Tibial artery (tissue), 4 donors: ENCODE data around the gene KDM3A.

Source experiments
- DNase-seq, 2 donors: peaks; one replicate each; pipeline ENCODE4 v3.0.0-alpha.2; 2019
- H3K27ac ChIP-seq, 2 donors: fragments of 200-600 bp; sonication (generic) in 1 of 2; 1 replicate in 1 of 2; 2 replicates in 1 of 2; pipeline ENCODE4 v1.5.1; 2018 to 2019; ENCODE audit warnings: mild to moderate bottlenecking in 1 of 2
- H3K27me3 ChIP-seq, 2 donors: fragments of 200-600 bp; sonication (generic) in 1 of 2; one replicate each; pipeline versions ENCODE4 v1.5.1 to v1.6.0; 2016 to 2019
- H3K36me3 ChIP-seq, 3 donors: fragments of 200-600 bp; sonication (generic) in 2 of 3; one replicate each; pipeline ENCODE4 v1.5.1; 2016 to 2019; ENCODE audit warnings: mild to moderate bottlenecking in 2 of 3
- H3K4me1 ChIP-seq, 4 donors: fragments of 200-600 bp; sonication (generic) in 2 of 4; 1 replicate in 3 of 4; 2 replicates in 1 of 4; pipeline ENCODE4 v1.5.1; 2016 to 2019
- H3K4me3 ChIP-seq, 2 donors: fragments of 200-600 bp; sonication (generic) in 1 of 2; 1 replicate in 1 of 2; 2 replicates in 1 of 2; pipeline ENCODE4 v1.5.1; 2018 to 2019; ENCODE audit warnings: mild to moderate bottlenecking in 2 of 2
- H3K9me3 ChIP-seq, 3 donors: fragments of 200-600 bp; sonication (generic) in 1 of 3; one replicate each; pipeline ENCODE4 v1.5.1; 2016 to 2019
- intact Hi-C: fragments of 100-400 bp; cut with DNase I; formaldehyde crosslinking; loops from one replicate; pipeline ENCODE4 v1.15.0; 2023; ENCODE audit warnings: low total_unique reads
- TF ChIP-seq, protein P1 (sequence below), 2 experiments: fragments of 200-600 bp in 1 of 2; fragments of 450-650 bp in 1 of 2; IDR thresholded peaks; one replicate each; pipeline ENCODE4 v1.5.1; 2017 to 2019; ENCODE audit warnings: antibody characterized with exemption in 2 of 2, mild to moderate bottlenecking in 1 of 2, moderate library complexity in 1 of 2

KDM3A gene

DNA sequence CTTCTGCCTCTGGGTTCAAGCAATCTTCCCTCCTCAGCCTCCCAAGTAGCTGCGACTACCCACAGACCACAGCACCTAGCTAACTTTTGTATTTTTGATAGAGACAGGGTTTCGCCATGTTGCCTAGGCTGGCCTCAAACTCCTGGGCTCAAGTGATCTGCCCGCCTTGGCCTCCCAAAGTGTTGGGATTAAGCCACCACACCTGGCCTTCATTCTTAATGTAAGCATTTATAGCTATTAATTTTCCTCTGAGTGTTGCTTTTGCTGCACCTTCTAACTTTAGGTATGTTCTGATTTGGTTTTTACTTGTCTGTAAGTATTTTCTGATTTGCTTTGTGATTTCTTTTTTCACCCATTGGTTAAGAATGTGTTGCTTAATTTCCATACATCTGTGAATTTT is 92.4 kb downstream of the KDM3A start:
- TF ChIP-seq, protein P1, sequence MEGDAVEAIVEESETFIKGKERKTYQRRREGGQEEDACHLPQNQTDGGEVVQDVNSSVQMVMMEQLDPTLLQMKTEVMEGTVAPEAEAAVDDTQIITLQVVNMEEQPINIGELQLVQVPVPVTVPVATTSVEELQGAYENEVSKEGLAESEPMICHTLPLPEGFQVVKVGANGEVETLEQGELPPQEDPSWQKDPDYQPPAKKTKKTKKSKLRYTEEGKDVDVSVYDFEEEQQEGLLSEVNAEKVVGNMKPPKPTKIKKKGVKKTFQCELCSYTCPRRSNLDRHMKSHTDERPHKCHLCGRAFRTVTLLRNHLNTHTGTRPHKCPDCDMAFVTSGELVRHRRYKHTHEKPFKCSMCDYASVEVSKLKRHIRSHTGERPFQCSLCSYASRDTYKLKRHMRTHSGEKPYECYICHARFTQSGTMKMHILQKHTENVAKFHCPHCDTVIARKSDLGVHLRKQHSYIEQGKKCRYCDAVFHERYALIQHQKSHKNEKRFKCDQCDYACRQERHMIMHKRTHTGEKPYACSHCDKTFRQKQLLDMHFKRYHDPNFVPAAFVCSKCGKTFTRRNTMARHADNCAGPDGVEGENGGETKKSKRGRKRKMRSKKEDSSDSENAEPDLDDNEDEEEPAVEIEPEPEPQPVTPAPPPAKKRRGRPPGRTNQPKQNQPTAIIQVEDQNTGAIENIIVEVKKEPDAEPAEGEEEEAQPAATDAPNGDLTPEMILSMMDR (IDR thresholded peaks at IDR 0.05) = no peak
- no peaks in the 10 kb centered on the region for H3K4me1 ChIP-seq
- H3K4me3 ChIP-seq = no peak overlapping the region
- peaks cover 0 to 2% (median 0%) of the 10 kb centered on the region in 3 donors for H3K36me3 ChIP-seq
- H3K9me3 ChIP-seq = peaks cover 0 to 3% (median 0%) of the 10 kb centered on the region in 3 donors
- no peaks in the 10 kb centered on the region for H3K27me3 ChIP-seq
- intact Hi-C loops = no loop called here
- H3K27ac ChIP-seq = no peak overlapping the region
- DNase-seq = no peak

DNA sequence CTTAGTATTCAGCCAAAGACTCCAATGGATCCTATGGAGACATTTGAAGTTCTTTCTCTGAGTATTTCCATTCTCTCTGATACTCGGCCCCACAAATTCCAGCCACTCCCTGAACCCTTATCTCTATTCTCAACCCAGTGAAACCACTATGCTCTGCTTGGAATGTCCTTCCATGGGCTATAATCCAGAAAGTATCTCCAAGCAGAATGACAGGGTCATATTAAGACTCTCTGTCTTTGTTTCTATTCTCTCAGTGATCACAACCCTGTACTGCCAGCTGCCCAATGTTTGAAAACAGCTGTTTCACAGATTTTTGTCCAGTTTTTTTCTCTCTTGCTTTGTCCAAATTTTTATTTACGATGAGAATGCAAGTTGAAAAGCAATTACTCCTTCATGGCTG is 100.2 kb downstream of the KDM3A start:
- no peak overlapping the region for H3K4me3 ChIP-seq
- H3K27ac ChIP-seq = no peak overlapping the region
- TF ChIP-seq, protein P1 (IDR thresholded peaks at IDR 0.05) = no peak
- no peaks in the 10 kb centered on the region for H3K9me3 ChIP-seq
- no peak for DNase-seq
- intact Hi-C loops = no loop called here
- H3K4me1 ChIP-seq = no peaks in the 10 kb centered on the region
- peaks cover 0 to 11% (median 10%) of the 10 kb centered on the region in 3 donors for H3K36me3 ChIP-seq
- H3K27me3 ChIP-seq = no peaks in the 10 kb centered on the region
